Measurements from ENCODE around the gene MYOCD.
A peak's percentile ranks its signal among the peaks of the same experiment; 100 is the strongest.

The MYOCD gene

DNA sequence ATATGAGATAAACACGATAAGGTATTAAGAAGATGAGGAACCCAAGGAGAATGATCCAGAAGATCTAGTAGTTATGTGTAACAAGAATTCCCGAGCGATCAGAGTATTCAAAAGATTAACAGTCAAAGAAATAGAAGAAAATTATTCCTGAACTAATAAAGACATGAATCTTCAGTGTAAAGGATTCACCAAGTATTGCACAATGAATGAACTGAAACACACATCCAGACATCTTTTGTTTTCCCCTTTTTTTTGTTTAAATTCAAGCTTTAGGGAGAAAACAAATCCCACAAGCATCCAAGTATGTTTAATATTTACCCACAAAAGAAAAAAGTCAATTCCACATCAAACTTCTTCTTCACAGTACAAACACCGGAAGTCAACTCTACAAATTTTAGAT is 23.7 kb upstream of the MYOCD start:
- DNase-seq, result no peak

GRCh38 chr17:12643822-12644221 is 21.9 kb upstream of the MYOCD start:
- no peak for DNase-seq

DNA sequence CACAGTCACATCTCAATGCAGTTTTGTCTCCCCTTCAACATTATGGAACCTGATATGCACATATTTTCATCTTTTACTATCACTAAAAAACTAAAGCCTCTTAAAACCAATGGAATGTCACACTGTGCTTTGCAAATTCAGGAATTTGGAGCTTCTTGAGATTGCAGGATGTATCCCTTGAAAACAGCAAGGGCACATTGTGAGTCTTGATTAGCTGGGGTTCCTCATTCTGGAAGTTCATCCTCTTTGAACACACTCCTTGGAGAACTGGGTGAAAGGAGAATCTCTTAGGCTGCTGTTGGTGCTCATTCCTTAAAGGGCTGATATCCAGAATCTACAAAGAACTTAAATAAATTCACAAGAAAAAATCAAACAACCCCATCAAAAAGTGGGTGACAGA is 21.1 kb upstream of the MYOCD start:
- DNase-seq, result no peak

DNA sequence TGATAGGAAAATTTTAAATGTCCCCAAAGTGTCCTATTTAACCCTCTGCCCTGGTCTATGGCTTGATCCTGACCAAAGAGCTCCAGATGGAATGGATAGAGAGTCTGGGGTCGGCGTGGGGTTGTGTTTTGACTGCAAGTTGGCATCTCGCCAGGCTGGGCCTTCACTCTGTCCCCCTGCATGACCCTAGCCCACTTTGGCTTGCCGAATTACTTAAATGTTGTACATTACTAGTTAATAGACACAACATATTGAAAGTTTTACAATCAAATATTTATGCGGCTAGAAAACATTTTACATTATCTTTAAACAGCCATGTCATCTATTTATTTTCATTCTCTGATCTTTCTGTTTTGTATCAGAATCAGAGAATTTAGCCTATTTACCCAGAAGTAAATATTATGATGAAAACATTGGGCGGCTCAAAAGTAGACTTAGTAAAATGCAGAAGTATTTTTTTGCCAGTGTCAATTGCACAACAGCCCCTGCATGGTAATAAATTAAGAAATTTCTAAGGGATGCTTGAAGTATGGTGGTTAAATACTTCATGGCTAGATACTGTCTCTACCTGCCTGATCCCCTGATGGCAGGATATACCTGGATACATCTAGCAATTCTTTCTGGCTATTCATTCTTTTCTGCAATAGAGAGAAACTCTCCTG is 18.8 kb upstream of the MYOCD start:
- DNase-seq, result no peak

DNA sequence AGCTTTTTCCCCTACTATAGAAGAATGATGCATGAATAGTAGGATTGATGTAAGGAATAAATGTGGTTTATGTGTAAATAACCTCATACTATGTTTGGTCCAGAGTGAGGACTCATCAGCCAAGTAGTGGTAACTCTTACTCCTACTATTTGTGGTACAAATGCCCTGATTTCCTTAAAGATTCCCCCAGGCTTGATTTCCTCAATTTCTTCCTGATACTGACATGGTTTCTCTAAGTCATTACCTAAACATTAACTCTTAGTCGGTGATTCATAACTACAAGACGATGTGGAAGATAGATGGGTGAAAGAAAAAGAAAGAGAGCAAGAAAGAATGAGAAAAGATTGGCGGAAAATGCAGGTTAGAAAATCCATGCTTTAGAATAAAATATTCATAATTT is 17.2 kb upstream of the MYOCD start:
- no peak for DNase-seq

GRCh38 chr17:12655936-12656335 is 9.8 kb upstream of the MYOCD start:
- no peak for DNase-seq

GRCh38 chr17:12656354-12656753 is 9.3 kb upstream of the MYOCD start:
- DNase-seq, result no peak

- DNase-seq, result no peak
Observed at GRCh38 chr17:12659500-12659899, 6.2 kb upstream of the MYOCD start.

DNA sequence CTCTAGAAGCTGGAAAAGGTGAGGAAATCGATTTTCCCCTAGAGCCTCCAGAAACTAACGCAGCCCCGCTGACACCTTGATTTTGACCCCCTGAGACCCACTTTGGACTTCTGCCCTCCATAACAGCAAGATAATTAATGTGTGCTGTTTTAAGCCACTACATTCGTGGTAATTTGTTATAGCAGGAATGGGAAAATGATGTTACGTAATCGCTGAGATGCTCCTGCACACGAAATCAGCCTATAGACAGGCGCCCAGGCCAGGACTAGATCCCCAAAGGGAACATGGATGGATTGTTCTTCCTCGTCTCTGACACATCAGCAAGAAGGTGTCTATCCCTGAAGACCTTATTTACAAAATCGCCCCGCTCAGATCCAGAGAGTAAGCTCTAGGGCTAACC is 1.4 kb upstream of the MYOCD start:
- no peak for DNase-seq

DNA sequence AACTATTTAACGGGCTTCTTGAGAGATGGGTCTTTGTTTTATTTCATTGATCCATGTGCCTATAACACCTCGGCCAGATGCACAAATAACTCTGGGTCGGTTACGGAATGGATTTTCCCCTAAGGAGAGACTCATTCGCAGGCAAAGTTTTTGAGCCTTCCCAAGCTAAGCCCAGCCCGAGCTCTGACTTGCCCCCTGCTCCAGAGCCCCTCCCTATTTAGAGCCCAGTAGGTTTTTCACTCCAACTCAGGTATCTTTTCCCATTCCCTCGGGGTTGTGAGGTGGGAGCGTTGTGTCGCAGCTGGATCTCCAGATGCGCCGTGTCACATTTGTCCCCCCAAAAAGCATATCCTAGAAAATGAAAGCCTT is 812 bp upstream of the MYOCD start:
- DNase-seq, result no peak

- DNase-seq, result no peak
Observed at GRCh38 chr17:12666718-12667117, 1.0 kb downstream of the MYOCD start.

- DNase-seq, result peak; percentile 6
Observed at GRCh38 chr17:12667299-12667958, 1.7 kb downstream of the MYOCD start.

- DNase-seq, result no peak
Observed at GRCh38 chr17:12671906-12672305, 6.2 kb downstream of the MYOCD start.

DNA sequence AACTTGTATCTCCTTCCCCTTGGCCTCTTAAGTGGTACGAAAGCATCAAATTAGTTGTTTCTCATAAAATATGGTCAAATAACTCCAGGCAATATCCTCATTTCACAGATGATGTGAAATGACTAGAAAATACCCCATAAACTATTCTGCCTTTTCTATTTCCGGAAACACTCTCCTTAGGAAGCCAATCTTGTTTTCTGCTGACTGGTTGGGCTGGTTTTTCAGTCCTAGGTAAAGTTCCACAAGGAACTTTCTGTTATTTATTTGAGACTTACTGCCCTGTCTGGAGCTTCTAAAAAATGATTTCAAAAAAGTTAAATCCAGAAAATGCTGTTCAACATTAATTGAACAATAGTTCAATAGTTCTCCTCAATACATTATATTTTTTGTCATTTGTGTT is 7.3 kb downstream of the MYOCD start:
- DNase-seq, result no peak

DNA sequence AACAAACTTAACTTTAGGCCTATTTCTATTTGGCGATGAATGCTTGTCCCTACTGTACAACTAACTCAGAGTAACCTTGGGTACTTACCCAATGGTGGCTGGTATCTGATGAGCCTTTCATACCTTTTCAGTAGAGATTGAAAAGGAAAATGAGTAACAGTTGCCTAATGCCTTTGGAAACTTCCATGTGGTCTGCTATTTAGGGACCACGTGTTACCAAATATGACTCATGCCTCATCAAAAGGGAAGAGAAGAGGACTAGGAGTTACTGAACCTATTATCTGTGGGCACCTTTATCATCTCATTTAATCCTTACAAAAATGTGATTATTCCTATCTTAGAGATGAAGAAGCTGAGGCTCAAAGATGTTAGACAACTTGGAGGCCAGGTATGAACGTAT is 8.1 kb downstream of the MYOCD start:
- DNase-seq, result no peak

DNA sequence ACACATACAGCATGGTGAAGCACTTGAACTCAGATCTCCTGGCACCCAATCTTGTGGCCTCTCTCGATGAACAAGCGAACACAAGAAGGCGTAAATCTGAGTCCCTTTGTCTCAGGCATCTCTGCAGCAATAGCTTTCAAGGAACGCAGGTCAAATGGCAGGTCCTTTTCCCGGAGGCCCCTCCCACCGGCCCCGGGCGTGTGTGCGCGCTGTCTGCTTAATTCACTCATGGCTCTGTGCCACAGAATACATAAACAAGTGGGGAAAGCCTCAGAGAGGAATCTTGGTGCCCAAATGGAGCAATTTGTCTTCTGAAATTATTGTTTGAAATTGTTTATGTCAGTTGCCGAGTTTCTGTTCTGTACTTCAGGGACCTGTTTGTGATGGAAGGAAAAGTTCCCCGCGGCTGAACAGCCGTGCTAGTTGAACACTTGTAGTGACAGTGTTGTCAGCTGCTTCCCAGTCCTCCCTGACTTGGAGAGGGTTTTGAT is 14.8 kb downstream of the MYOCD start:
- DNase-seq, result no peak

DNA sequence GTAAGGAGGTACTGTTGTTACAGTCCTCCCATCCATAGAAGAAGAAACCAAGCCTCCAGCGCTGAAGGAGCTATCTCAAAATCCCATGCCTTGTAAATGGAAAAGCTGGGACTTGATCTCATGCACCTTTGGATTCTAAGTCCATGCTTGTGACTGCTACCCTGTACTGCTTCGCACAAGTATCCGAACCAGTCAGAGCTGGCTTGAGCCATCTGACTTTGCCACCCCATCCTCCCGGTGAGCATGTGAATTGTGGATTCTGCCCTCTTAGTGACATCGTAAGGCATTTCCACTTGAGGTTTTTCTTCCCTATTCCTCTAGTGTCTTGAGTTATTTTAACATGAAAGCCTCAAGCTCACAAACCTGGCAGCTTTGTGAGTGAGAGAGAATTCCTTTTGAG is 15.3 kb downstream of the MYOCD start:
- no peak for DNase-seq

- DNase-seq, result no peak
Observed at GRCh38 chr17:12683299-12683698, 17.6 kb downstream of the MYOCD start.

- DNase-seq, result no peak
Observed at GRCh38 chr17:12686486-12686885, 20.8 kb downstream of the MYOCD start.

DNA sequence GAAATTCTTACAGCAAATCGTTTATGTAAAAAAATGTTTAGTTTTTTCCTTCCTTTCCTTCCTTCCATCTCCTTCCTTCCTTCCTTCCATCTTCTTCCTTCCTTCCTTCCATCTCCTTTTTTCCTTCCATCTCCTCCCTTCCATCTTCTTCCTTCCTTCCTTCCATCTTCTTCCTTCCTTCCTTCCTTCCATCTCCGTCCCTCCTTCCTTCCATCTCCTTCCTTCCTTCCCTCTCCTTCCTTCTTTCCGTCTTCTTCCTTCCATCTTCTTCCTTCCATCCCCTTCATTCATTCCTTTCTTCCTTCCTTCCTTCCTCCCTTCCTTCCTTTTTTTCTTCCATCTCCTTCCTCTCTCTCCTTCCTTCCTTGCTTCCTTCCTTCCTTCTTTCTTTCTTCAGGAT is 22.7 kb downstream of the MYOCD start:
- no peak for DNase-seq

GRCh38 chr17:12691173-12691572 is 25.5 kb downstream of the MYOCD start:
- DNase-seq, result no peak

DNA sequence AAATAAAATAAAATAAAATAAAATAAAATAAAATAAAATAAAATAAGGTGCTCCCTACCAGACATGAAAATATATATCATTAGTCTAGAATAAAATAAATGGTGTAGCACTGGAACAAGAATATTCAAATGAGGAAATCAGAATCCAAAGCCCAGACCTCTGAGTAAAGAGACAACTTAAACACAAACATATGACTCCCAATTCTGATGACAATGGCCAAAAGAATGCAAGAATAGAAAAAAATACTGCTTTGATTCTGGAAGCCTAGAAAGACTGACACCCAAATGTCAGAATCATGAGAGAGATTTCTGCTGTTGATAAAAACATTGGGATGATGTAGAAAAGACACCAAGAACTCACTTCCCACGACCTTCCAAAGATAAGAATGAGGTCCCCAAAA is 27.9 kb downstream of the MYOCD start:
- no peak for DNase-seq

DNA sequence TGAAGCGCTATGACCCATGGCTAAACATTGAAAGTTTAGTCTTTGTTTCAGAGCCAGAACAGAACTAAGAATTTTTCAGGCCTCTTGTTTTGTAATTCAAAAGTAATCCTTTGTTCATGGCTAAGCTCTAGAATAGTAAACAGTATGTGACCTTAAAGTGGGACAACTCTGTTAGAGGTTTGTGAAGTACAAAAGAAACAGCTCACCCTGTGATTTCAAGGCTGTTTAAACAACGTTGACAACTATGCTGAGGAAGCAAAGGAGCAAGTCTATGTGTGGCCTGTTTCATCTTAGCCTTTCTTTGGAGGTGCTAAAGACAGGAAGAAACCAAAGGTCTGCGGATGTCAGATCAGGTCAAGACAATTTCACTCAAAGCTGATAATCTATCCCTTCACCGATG is 40.4 kb downstream of the MYOCD start:
- DNase-seq, result no peak

- no peak for DNase-seq
Observed at GRCh38 chr17:12709063-12709462, 43.4 kb downstream of the MYOCD start.

- no peak for DNase-seq
Observed at GRCh38 chr17:12712415-12712814, 46.7 kb downstream of the MYOCD start.

Measured in hematopoietic multipotent progenitor cell treated with erythropoietin and hydrocortisone succinate and interleukin-3 and kit ligand, for 8 days (in vitro differentiated cells).